ENCODE data around the gene KCNK17. TPM values are rescaled to one million over a fixed set of nuclear protein-coding genes. Genes with fewer than 3 reads are reported as not detected.

The KCNK17 gene, protein sequence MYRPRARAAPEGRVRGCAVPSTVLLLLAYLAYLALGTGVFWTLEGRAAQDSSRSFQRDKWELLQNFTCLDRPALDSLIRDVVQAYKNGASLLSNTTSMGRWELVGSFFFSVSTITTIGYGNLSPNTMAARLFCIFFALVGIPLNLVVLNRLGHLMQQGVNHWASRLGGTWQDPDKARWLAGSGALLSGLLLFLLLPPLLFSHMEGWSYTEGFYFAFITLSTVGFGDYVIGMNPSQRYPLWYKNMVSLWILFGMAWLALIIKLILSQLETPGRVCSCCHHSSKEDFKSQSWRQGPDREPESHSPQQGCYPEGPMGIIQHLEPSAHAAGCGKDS
- total RNA-seq = not detected in 2 replicates

DNA sequence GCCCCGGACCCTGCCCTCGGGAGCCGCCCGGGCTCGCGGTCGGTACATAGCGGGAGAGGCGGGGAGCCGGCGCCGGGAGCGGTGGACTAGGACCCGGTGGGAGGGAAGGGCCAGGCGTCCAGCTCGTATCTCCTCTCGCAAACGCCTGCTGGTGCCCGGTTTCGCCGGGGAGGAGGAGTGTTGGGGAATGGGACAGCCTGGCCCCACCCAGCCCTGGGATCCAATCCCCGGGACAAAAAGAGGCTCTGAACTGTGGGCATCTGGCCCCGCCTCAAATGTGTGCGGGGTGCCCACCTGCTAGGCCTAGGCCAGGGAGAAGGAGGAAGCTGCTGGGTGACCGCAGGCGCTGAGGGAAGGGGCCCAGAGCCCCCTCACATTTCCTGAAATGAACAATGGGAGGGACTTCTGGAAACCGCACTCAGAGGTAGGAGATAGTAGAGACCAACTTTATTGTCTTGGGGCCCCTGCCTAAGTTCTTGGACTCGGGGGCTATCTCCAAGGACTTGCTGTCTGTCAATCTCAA is at the start of gene KCNK17:
KCNK17 (minus strand) TSS at position 147 of the 523 bp plus-strand sequence; CDS start at position 48, 99 bp downstream.

DNA sequence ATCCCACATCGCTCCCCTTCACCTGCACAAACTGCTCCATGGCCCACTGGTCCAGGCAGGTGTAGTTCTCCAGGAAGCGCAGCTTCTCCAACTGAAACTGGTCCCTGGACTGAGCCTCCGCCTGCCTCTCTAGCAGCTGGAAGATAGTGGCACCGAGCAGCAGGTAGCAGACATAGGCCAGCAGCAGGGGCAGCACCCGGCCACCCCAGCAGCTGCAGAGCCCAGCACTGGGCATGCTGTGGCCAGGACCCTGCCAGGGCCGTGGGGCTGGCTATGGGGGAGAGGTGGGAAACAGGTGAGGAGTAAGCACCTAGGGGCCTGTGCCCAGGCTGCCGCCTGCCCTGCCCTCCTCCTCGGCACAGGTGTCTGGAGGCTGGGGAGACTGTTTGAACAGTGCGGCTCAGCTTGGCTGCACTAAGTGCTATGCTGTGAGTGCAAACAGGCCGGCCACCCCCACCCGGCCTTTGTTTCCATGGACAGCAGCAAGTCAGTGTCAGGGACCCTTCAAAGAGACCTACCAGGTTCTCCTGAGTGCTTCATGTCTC is 8.2 kb upstream of the KCNK17 start, which contains the start of gene KCNK16:
KCNK16 (minus strand) TSS at position 397 of the 545 bp plus-strand sequence; CDS start at position 235, 162 bp downstream.

Other genes with a start within 250 kb of the KCNK17 start
- gene SAYSD1, start 199.2 kb downstream of the KCNK17 start, total RNA-seq = 8.7 and 15.3 TPM in 2 replicates
- gene KCNK5, start 84.9 kb downstream of the KCNK17 start, total RNA-seq = not detected in 2 replicates
- not detected in 2 replicates for gene KCNK16, start 8.3 kb upstream of the KCNK17 start, total RNA-seq

All from smooth muscle cell of bladder (primary cell).